Natural killer cell (primary cell): ENCODE results near the gene OR2W3. TPM values are rescaled to one million over a fixed set of nuclear protein-coding genes. Genes with fewer than 3 reads are reported as not detected.

Experiments used
- ATAC-seq, 3 donors: fragments of 150-1000 bp in 2 of 3; fragments of 200-7000 bp in 1 of 3; cut with Tn5 transposase; 1 replicate in 1 of 3; 2 replicates in 2 of 3; pipeline ENCODE4 v1.10.0; 2021; ENCODE audit warnings: mild to moderate bottlenecking in 2 of 3, moderate library complexity in 2 of 3
- DNase-seq, 2 donors: peaks; one replicate each; pipeline versions ENCODE4 v3.0.0 to v3.0.0-alpha.2; 2013 to 2021; ENCODE audit warnings: mixed read lengths in 1 of 2
- H3K27ac ChIP-seq: one replicate; pipeline ENCODE4 v1.5.1; 2013; ENCODE audit warnings: mild to moderate bottlenecking, low read length
- H3K27me3 ChIP-seq: one replicate; pipeline ENCODE4 v1.6.1; 2013; ENCODE audit warnings: low read length; ENCODE audit not compliant: control insufficient read depth, insufficient read depth
- H3K36me3 ChIP-seq: one replicate; pipeline ENCODE4 v1.6.1; 2013; ENCODE audit warnings: low read length; ENCODE audit not compliant: control insufficient read depth, insufficient read depth
- H3K4me1 ChIP-seq: one replicate; pipeline ENCODE4 v1.6.1; 2013; ENCODE audit warnings: low read length; ENCODE audit not compliant: control insufficient read depth, insufficient read depth
- H3K4me3 ChIP-seq: one replicate; pipeline ENCODE4 v1.5.1; 2013; ENCODE audit warnings: low read length
- H3K9me3 ChIP-seq: one replicate; pipeline ENCODE4 v1.6.1; 2013; ENCODE audit warnings: low read length; ENCODE audit not compliant: control insufficient read depth, insufficient read depth
- H3K27ac Mint-ChIP-seq, 2 donors: one replicate each; pipeline ENCODE4 v1.8.0; 2022; ENCODE audit warnings: mild to moderate bottlenecking in 2 of 2, mixed read lengths in 2 of 2, moderate library complexity in 1 of 2
- H3K27me3 Mint-ChIP-seq, 2 donors: one replicate each; pipeline ENCODE4 v1.8.0; 2022; ENCODE audit warnings: low read depth in 2 of 2, mixed read lengths in 2 of 2
- H3K36me3 Mint-ChIP-seq: one replicate; pipeline ENCODE4 v1.8.0; 2022; ENCODE audit warnings: mixed read lengths
- H3K4me1 Mint-ChIP-seq, 2 donors: one replicate each; pipeline ENCODE4 v1.8.0; 2022; ENCODE audit warnings: mixed read lengths in 2 of 2
- H3K4me3 Mint-ChIP-seq: one replicate; pipeline ENCODE4 v1.8.0; 2022; ENCODE audit warnings: mild to moderate bottlenecking, moderate library complexity, mixed read lengths
- H3K9me3 Mint-ChIP-seq, 2 donors: one replicate each; pipeline ENCODE4 v1.8.0; 2022; ENCODE audit warnings: mixed read lengths in 2 of 2
- CTCF ChIP-seq: fragments of 200-600 bp; IDR thresholded peaks from one replicate; pipeline ENCODE4 v1.8.0; 2022; ENCODE audit warnings: antibody characterized with exemption
- WGBS: methylation state at CpG from one replicate; pipeline ENCODE4 v1.1.7; 2013; ENCODE audit warnings: missing lambda C conversion rate; ENCODE audit not compliant: insufficient coverage; 5-methylcytosine and 5-hydroxymethylcytosine counted together
- intact Hi-C: fragments of 100-400 bp; cut with micrococcal nuclease; formaldehyde crosslinking; loops from one replicate; pipeline ENCODE4 v1.14.2; 2022
- total RNA-seq, 4 donors: library from RNA; stranded (reverse); fragments of 120-200 nt in 1 of 4; gene quantifications; one replicate each; pipeline versions ENCODE4 v1.2.3 to v1.2.4, GENCODE V29; 2013 to 2022

The OR2W3 gene
- total RNA-seq, 3 donors from 2014 or later (not counting 1 experiment from before 2014, with no cell fraction given) = 0.41 to 1.0 (median 0.65) TPM

- Mint-ChIP-seq H3K9me3 (peaks cover 2 to 3% of the 10 kb centered on the region in 2 donors), H3K27ac (peak overlapping the region in 1 of 2 donors; percentile 36), H3K4me3 (peak overlapping the region; percentile 5), H3K27me3 (no peaks in the 10 kb centered on the region), H3K4me1 (peaks cover 24 to 33% of the 10 kb centered on the region in 2 donors), H3K36me3 (no peaks in the 10 kb centered on the region)
- no peaks in the 10 kb centered on the region for H3K36me3 ChIP-seq
- no peak overlapping the region for H3K27ac ChIP-seq
- DNase-seq (no peak), ATAC-seq (no peak)
- H3K27me3 ChIP-seq = no peaks in the 10 kb centered on the region
- intact Hi-C loops = no loop called here
- 88% methylated on average over 13 of the region's 13 CpGs for WGBS
- no peak overlapping the region for H3K4me3 ChIP-seq
- peaks cover 4% of the 10 kb centered on the region for H3K4me1 ChIP-seq
- no peak for TF ChIP-seq CTCF
- H3K9me3 ChIP-seq = no peaks in the 10 kb centered on the region
Observed at GRCh38 chr1:247905181-247905580, 9.8 kb downstream of the OR2W3 start.

GRCh38 chr1:247905910-247906503 is 10.6 kb downstream of the OR2W3 start:
- Mint-ChIP-seq H3K27ac (peak overlapping the region; percentile 84 to 89), H3K27me3 (no peaks in the 10 kb centered on the region), H3K36me3 (no peaks in the 10 kb centered on the region), H3K4me1 (peaks cover 24 to 33% of the 10 kb centered on the region in 2 donors), H3K4me3 (peak overlapping the region; percentile 97), H3K9me3 (peaks cover 2 to 3% of the 10 kb centered on the region in 2 donors)
- H3K27ac ChIP-seq = no peak overlapping the region
- peak overlapping the region; percentile 18 for H3K4me3 ChIP-seq
- H3K4me1 ChIP-seq = peaks cover 4% of the 10 kb centered on the region
- H3K9me3 ChIP-seq = no peaks in the 10 kb centered on the region
- TF ChIP-seq CTCF = no peak
- H3K27me3 ChIP-seq = no peaks in the 10 kb centered on the region
- peak in 2 of 3 donors; percentile 21 to 37 for ATAC-seq
- WGBS = 13% methylated on average over 8 of the region's 9 CpGs
- H3K36me3 ChIP-seq = no peaks in the 10 kb centered on the region
- DNase-seq = no peak
- intact Hi-C loops = no loop called here

GRCh38 chr1:247906504-247907047 is 11.2 kb downstream of the OR2W3 start:
- Histone ChIP-seq H3K27me3 (no peaks in the 10 kb centered on the region), H3K4me3 (peak overlapping the region; percentile 18), H3K36me3 (no peaks in the 10 kb centered on the region), H3K27ac (no peak overlapping the region), H3K9me3 (no peaks in the 10 kb centered on the region), H3K4me1 (peaks cover 4% of the 10 kb centered on the region)
- whole genome bisulfite sequencing = 4% methylated on average over 5 of the region's 7 CpGs
- peak in 1 of 2 donors; percentile 48 for DNase-seq
- H3K4me1 Mint-ChIP-seq = peaks cover 24 to 33% of the 10 kb centered on the region in 2 donors
- peak overlapping the region; percentile 84 to 89 for H3K27ac Mint-ChIP-seq
- peaks cover 2 to 3% of the 10 kb centered on the region in 2 donors for H3K9me3 Mint-ChIP-seq
- no peaks in the 10 kb centered on the region for H3K36me3 Mint-ChIP-seq
- peak; percentile 48 to 63 (median 58) for ATAC-seq
- H3K4me3 Mint-ChIP-seq = peak overlapping the region; percentile 97
- intact Hi-C loops = no loop called here
- H3K27me3 Mint-ChIP-seq = no peaks in the 10 kb centered on the region
- no peak for TF ChIP-seq CTCF
